GM21515 (cell line): ENCODE data around the gene POLR2L.

ENCODE experiments used
- ATAC-seq: cut with Tn5 transposase; IDR thresholded peaks from one replicate; pipeline ENCODE4 v1.9.1; 2021; ENCODE audit not compliant: unreplicated experiment

Gene POLR2L

GRCh38 chr11:813456-814096 lies 28.8 kb downstream of the POLR2L start:
- ATAC-seq: no peak

- no peak for ATAC-seq
These were observed 29.3 kb downstream of the POLR2L start for GRCh38 chr11:813072-813455.

- no peak for ATAC-seq
These were observed 29.9 kb downstream of the POLR2L start for GRCh38 chr11:812390-812789.

- no peak for ATAC-seq
These were observed 30.7 kb downstream of the POLR2L start for GRCh38 chr11:811446-812245.

- no peak for ATAC-seq
These were observed 32.2 kb downstream of the POLR2L start for GRCh38 chr11:810040-810567.

- peak; percentile 68 for ATAC-seq
These were observed 32.9 kb downstream of the POLR2L start, which contains the start of gene RPLP2 for GRCh38 chr11:809287-810039. Gene RPLP2, plus strand, starts transcription at chr11:809967. Its CDS starts 268 bp downstream, at chr11:810235.

GRCh38 chr11:808427-809286 lies 33.7 kb downstream of the POLR2L start:
- ATAC-seq: peak; percentile 0

- no peak for ATAC-seq
These were observed 37.7 kb downstream of the POLR2L start for GRCh38 chr11:804599-804964.

GRCh38 chr11:803770-804598 lies 38.3 kb downstream of the POLR2L start:
- no peak for ATAC-seq

GRCh38 chr11:803467-803742 lies 38.9 kb downstream of the POLR2L start:
- no peak for ATAC-seq

GRCh38 chr11:802693-803466 lies 39.4 kb downstream of the POLR2L start:
- no peak for ATAC-seq

GRCh38 chr11:802018-802617 lies 40.2 kb downstream of the POLR2L start:
- ATAC-seq: no peak

- ATAC-seq: no peak
These were observed 41.1 kb downstream of the POLR2L start for GRCh38 chr11:801097-801780.

- ATAC-seq: no peak
These were observed 41.9 kb downstream of the POLR2L start for GRCh38 chr11:800473-800872.

- ATAC-seq: no peak
These were observed 42.5 kb downstream of the POLR2L start for GRCh38 chr11:799641-800316.

GRCh38 chr11:798093-798713 lies 44.1 kb downstream of the POLR2L start, which contains the start of gene SLC25A22:
Gene SLC25A22, minus strand, starts transcription at chr11:798281. Its CDS starts 3,275 bp downstream, at chr11:795006.
- ATAC-seq: peak; percentile 52
